K562 (cell line): ENCODE measurements around the gene MAP2K6. TPM values are rescaled to one million over a fixed set of nuclear protein-coding genes. Genes with fewer than 3 reads are reported as not detected.

Experiments
- ATAC-seq: fragments of 200-7000 bp; cut with Tn5 transposase; 3 replicates; pipeline ENCODE4 v1.9.1; 2020; ENCODE audit warnings: moderate library complexity
- BruUV-seq: library from RNA; stranded (reverse); fragments of 400-500 nt; replicated peaks from 2 replicates; lab custom pipeline; 2021; lab: Mats Ljungman, UMichigan
- CTCF ChIA-PET: fragments of 300-600 bp; formaldehyde crosslinking; extraction: SDS; loops from one replicate; lab custom pipeline; 2021; ENCODE audit warnings: low intra/inter-chr PET ratio; lab: Yijun Ruan, JAX
- POLR2A ChIA-PET: fragments of 300-600, 350-650 bp; sonication (Branson Sonifier 250); formaldehyde crosslinking; extraction: SDS; loops from one replicate; lab custom pipeline; 2021; ENCODE audit warnings: antibody characterized with exemption, inconsistent platforms; lab: Yijun Ruan, JAX
- DNase-seq, 4 experiments: peaks; one replicate each; pipeline versions ENCODE4 v3.0.0 to v3.0.0-alpha.2; 2011 to 2018; ENCODE audit warnings: low spot score in 3 of 4, mixed read lengths in 3 of 4; ENCODE audit errors: extremely low read depth in 1 of 4
- FAIRE-seq: peaks from 2 replicates; lab custom pipeline; 2011; peaks lifted over from hg19 to GRCh38; lab: Jason Lieb, UNC
- H2AFZ ChIP-seq: 2 replicates; pipeline ENCODE4 v1.6.0; 2011; ENCODE audit warnings: low read depth, low read length, control low read depth, inconsistent platforms
- H3K27ac ChIP-seq: fragments of 200-600 bp; 3 replicates; pipeline ENCODE4 v1.8.0; 2011; ENCODE audit warnings: low read depth, mild to moderate bottlenecking, control low read depth, inconsistent platforms, low read length, moderate library complexity, mixed read lengths; ENCODE audit errors: extremely low read depth
- H3K27me3 ChIP-seq, 2 experiments: fragments of 300-600 bp in 1 of 2; 2 replicates in 1 of 2; 3 replicates in 1 of 2; pipeline versions ENCODE4 v1.6.0 to v1.8.0; 2011; ENCODE audit warnings: inconsistent platforms in 2 of 2, low read length in 2 of 2, mild to moderate bottlenecking in 1 of 2, mixed read lengths in 1 of 2, moderate library complexity in 1 of 2; ENCODE audit not compliant: control insufficient read depth in 2 of 2, insufficient read depth in 2 of 2
- H3K36me3 ChIP-seq: fragments of 300-600 bp; 3 replicates; pipeline ENCODE4 v1.8.0; 2011; ENCODE audit warnings: mild to moderate bottlenecking, low read length, inconsistent platforms; ENCODE audit not compliant: control insufficient read depth, insufficient read depth
- H3K4me1 ChIP-seq, 2 experiments: fragments of 200-600 bp in 1 of 2; replicated peaks in 1 of 2; 2 replicates in 1 of 2; 3 replicates in 1 of 2; pipeline versions ENCODE4 v1.5.1 to v1.8.0; 2011; ENCODE audit warnings: inconsistent platforms in 2 of 2, low read length in 2 of 2, mild to moderate bottlenecking in 1 of 2, mixed read lengths in 1 of 2, moderate library complexity in 1 of 2; ENCODE audit not compliant: control insufficient read depth in 2 of 2, insufficient read depth in 2 of 2
- H3K4me2 ChIP-seq: 2 replicates; pipeline ENCODE4 v1.6.1; 2011; ENCODE audit warnings: low read length, control low read depth, inconsistent platforms, mixed read lengths; ENCODE audit not compliant: insufficient read depth
- H3K4me3 ChIP-seq: fragments of 200-600 bp; sonication (generic), shearing (Covaris generic); 2 replicates; pipeline ENCODE4 v1.5.1; 2016; ENCODE audit warnings: control low read depth, inconsistent platforms
- H3K79me2 ChIP-seq: fragments of 200-600 bp; 3 replicates; pipeline ENCODE4 v1.8.0; 2011; ENCODE audit warnings: low read length, inconsistent platforms; ENCODE audit not compliant: control insufficient read depth, insufficient read depth
- H3K9ac ChIP-seq, 2 experiments: 2 replicates each; pipeline versions ENCODE4 v1.6.0 to v1.6.1; 2011; ENCODE audit warnings: low read depth in 2 of 2, low read length in 2 of 2, control low read depth in 1 of 2, inconsistent platforms in 1 of 2, mild to moderate bottlenecking in 1 of 2, mixed read lengths in 1 of 2; ENCODE audit not compliant: insufficient read depth in 1 of 2
- H3K9me1 ChIP-seq: one replicate; pipeline ENCODE4 v1.6.0; 2011; ENCODE audit warnings: inconsistent platforms, mild to moderate bottlenecking, low read length, moderate library complexity; ENCODE audit not compliant: control insufficient read depth, insufficient read depth
- H3K9me3 ChIP-seq: replicated peaks from 2 replicates; pipeline ENCODE4 v1.5.1; 2011; ENCODE audit warnings: low read depth, low read length, inconsistent platforms; ENCODE audit not compliant: control insufficient read depth, insufficient read depth
- H4K20me1 ChIP-seq: replicated peaks from 2 replicates; pipeline ENCODE4 v1.6.1; 2011; ENCODE audit warnings: low read length, inconsistent platforms, mixed read lengths; ENCODE audit not compliant: control insufficient read depth, insufficient read depth
- ATF1 ChIP-seq, 2 experiments: fragments of 450-650 bp in 1 of 2; IDR thresholded peaks; 2 replicates each; pipeline ENCODE4 v1.6.1; 2016; ENCODE audit warnings: missing compliant biosample characterization in 1 of 2, missing genetic modification characterization in 1 of 2
- EP300 ChIP-seq: IDR thresholded peaks from 2 replicates; pipeline ENCODE4 v1.6.1; 2012; ENCODE audit warnings: low read length, improper control_type of control experiment
- ESRRB ChIP-seq: fragments of 250-450 bp; sonication (Bioruptor Pico); IDR thresholded peaks from 2 replicates; pipeline ENCODE4 v1.5.0; 2020; ENCODE audit warnings: mild to moderate bottlenecking, moderate library complexity, borderline replicate concordance
- IFI16 ChIP-seq: fragments of 250-450 bp; sonication (Bioruptor Pico); IDR thresholded peaks from 2 replicates; pipeline ENCODE4 v2.1.2; 2022; ENCODE audit warnings: mild to moderate bottlenecking, inconsistent platforms
- JUN ChIP-seq, 2 experiments: sonication (generic) in 1 of 2; formaldehyde crosslinking in 1 of 2; IDR thresholded peaks; 2 replicates each; pipeline versions ENCODE4 v1.6.1 to v1.8.0; 2012 to 2022; ENCODE audit warnings: borderline replicate concordance in 2 of 2, mild to moderate bottlenecking in 2 of 2, improper control_type of control experiment in 1 of 2, low read depth in 1 of 2, low read length in 1 of 2, missing genetic modification reagents in 1 of 2
- JUNB ChIP-seq: fragments of 450-650 bp; formaldehyde crosslinking; conservative IDR thresholded peaks from 2 replicates; pipeline ENCODE4 v1.4.0; 2020; ENCODE audit warnings: mild to moderate bottlenecking
- SMAD3 ChIP-seq: fragments of 450-650 bp; formaldehyde crosslinking; conservative IDR thresholded peaks from 2 replicates; pipeline ENCODE4 v1.4.0; 2020; ENCODE audit warnings: mild to moderate bottlenecking
- ZKSCAN8 ChIP-seq: fragments of 200-800 bp; sonication (Bioruptor generic); IDR thresholded peaks from 2 replicates; pipeline ENCODE4 v1.6.1; 2016; ENCODE audit warnings: missing genetic modification characterization, missing compliant biosample characterization
- ZNF175 ChIP-seq: fragments of 200-800 bp; sonication (Bioruptor generic); IDR thresholded peaks from 2 replicates; pipeline ENCODE4 v1.6.1; 2016; ENCODE audit warnings: low read depth, mild to moderate bottlenecking, missing genetic modification characterization, missing compliant biosample characterization
- WGBS: fragments of 100-300 bp; shearing (Covaris generic); methylation state at CpG from one replicate; pipeline ENCODE4 v1.1.6; 2016; ENCODE audit warnings: low coverage, mixed read lengths; ENCODE audit not compliant: insufficient coverage; ENCODE audit errors: missing lambda C conversion rate; 5-methylcytosine and 5-hydroxymethylcytosine counted together
- in situ Hi-C: fragments of 300-500 bp; cut with MboI; formaldehyde crosslinking; loops from 4 replicates; pipeline ENCODE4 v1.15.0; 2018; ENCODE audit warnings: inconsistent platforms, mixed read lengths
- intact Hi-C: fragments of 100-400 bp; cut with micrococcal nuclease; formaldehyde crosslinking; loops from 2 replicates; pipeline ENCODE4 v1.14.2; 2022
- polyA plus RNA-seq, 8 experiments: library from polyadenylated mRNA; depleted of rRNA in 4 of 8; stranded (reverse) in 5 of 8; unstranded in 3 of 8; fragments of >200 nt; fragmentation: Nextera tagmentation in 2 of 8; fragmentation: Illumina TruSeq in 1 of 8; extraction: Ambion mirVana in 2 of 8; extraction: Trizol in 1 of 8; gene quantifications; 2 replicates each; pipeline versions ENCODE4 v1.2.1 to v1.2.3, GENCODE V29; 2011 to 2014; ENCODE audit warnings: inconsistent platforms in 1 of 8, missing spikeins in 1 of 8
- total RNA-seq, 7 experiments: library from RNA; depleted of rRNA in 6 of 7; stranded (reverse); fragments of >200 nt in 6 of 7; fragmentation: Illumina TruSeq in 2 of 7; extraction: Trizol in 2 of 7; gene quantifications; 2 replicates each; pipeline versions ENCODE4 v1.2.1 to v1.2.3, GENCODE V29; 2011 to 2021; ENCODE audit warnings: low replicate concordance in 1 of 7
- TF ChIP-seq, protein P1 (sequence below): fragments of 450-650 bp; IDR thresholded peaks from one replicate; pipeline ENCODE4 v1.6.1; 2018; ENCODE audit warnings: mild to moderate bottlenecking, moderate library complexity; ENCODE audit not compliant: partially characterized antibody
- TF ChIP-seq, protein P2 (sequence below), 2 experiments: fragments of 250-450 bp in 1 of 2; fragments of 450-650 bp in 1 of 2; sonication (Bioruptor Pico) in 1 of 2; IDR thresholded peaks; 2 replicates each; pipeline versions ENCODE4 v1.6.1 to v1.8.0; 2016 to 2021; ENCODE audit warnings: mild to moderate bottlenecking in 2 of 2, moderate library complexity in 2 of 2, missing compliant biosample characterization in 1 of 2, missing genetic modification characterization in 1 of 2
- TF ChIP-seq, protein P3 (sequence below), 2 experiments: fragments of 450-650 bp in 1 of 2; sonication (generic) in 1 of 2; formaldehyde crosslinking; conservative IDR thresholded peaks; 2 replicates each; pipeline versions ENCODE4 v1.4.0 to v1.8.1; 2020 to 2022; ENCODE audit warnings: mild to moderate bottlenecking in 1 of 2, missing genetic modification reagents in 1 of 2
- TF ChIP-seq, protein P4 (sequence below): sonication (generic); formaldehyde crosslinking; IDR thresholded peaks from 2 replicates; pipeline ENCODE4 v1.4.0; 2020; ENCODE audit warnings: mild to moderate bottlenecking, missing genetic modification reagents

Gene MAP2K6
- total and polyA plus RNA-seq, 9 of the 15 experiments (the other 6 are each of a cell fraction or from before 2014, with no cell fraction given): 0.07 to 0.13 TPM; not detected in 7

DNA sequence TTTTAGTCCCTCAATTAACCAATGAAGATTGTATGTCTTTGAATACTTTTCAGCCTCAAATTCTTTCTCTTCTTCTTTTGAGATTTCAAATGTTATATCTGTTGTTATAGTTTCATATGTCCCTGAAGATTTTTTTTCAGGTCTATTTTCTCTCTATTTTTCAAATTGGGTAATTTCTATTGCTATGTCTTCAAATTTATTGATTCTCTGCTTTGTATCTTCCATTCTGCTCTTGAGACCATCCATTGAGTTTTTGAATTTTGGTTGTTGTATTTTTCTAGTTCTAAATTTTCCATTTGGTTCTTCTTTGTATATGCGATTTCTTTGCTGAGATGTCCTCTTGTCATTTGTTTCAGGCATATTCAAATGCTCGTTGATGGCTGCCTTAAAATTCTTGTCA, 26.7 kb downstream of the MAP2K6 start (continued):
- TF ChIP-seq JUN (IDR thresholded peaks at IDR 0.05; ENCODE audit: borderline replicate concordance, low read depth, low read length) (no peak), JUN (CRISPR knock-in tag; IDR thresholded peaks at IDR 0.05; ENCODE audit: borderline replicate concordance) (no peak), SMAD3 (CRISPR knock-in tag) (no peak)
- TF ChIP-seq, protein P1, sequence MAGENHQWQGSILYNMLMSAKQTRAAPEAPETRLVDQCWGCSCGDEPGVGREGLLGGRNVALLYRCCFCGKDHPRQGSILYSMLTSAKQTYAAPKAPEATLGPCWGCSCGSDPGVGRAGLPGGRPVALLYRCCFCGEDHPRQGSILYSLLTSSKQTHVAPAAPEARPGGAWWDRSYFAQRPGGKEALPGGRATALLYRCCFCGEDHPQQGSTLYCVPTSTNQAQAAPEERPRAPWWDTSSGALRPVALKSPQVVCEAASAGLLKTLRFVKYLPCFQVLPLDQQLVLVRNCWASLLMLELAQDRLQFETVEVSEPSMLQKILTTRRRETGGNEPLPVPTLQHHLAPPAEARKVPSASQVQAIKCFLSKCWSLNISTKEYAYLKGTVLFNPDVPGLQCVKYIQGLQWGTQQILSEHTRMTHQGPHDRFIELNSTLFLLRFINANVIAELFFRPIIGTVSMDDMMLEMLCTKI: no peak

DNA sequence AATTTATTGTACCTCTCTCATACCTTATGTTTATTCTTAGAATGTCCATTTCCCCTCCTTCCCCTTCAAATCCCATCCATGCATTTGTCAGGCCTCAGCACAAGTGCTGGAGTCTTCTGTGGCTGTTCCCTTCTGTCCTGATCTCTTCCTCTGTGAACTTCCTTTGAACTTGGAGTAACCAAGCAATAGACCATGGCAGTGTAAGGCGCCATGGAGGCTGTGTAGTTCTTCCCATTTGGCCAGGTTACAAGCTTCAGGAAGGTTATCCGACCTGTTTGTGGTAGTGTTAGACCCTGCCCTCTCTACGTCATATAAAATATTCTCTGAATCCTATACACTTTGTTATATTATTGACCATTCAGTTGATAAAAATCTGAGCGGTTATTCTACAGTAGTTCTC, 28.6 kb downstream of the MAP2K6 start:
- in situ Hi-C loops: no loop called here

More for the DNA sequence above, 28.6 kb downstream of the MAP2K6 start:
- POLR2A ChIA-PET: no interaction called here
- Histone ChIP-seq H3K79me2 (no peaks in the 10 kb centered on the region), H3K27ac (no peak overlapping the region), H3K4me2 (no peak overlapping the region), H3K9ac (no peak overlapping the region), H3K9me1 (no peaks in the 10 kb centered on the region), H3K9me3 (no peaks in the 10 kb centered on the region), H3K4me3 (no peak overlapping the region), H3K36me3 (no peaks in the 10 kb centered on the region), H4K20me1 (no peaks in the 10 kb centered on the region), H3K4me1 (no peaks in the 10 kb centered on the region), H3K27me3 (peaks cover 0 to 4% of the 10 kb centered on the region in 2 experiments; a peak in 2 of 5 replicates), H2AFZ (no peak overlapping the region)
- intact Hi-C loops: no loop called here
- FAIRE-seq (no peak), ATAC-seq (no peak), DNase-seq (no peak)
- 0% methylated on average over 4 of the region's 4 CpGs for WGBS
- CTCF ChIA-PET: no interaction called here
- TF ChIP-seq ESRRB (CRISPR knock-in tag): no peak
- TF ChIP-seq, protein P2, sequence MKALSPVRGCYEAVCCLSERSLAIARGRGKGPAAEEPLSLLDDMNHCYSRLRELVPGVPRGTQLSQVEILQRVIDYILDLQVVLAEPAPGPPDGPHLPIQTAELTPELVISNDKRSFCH (CRISPR knock-in tag; IDR thresholded peaks at IDR 0.05): no peak
- TF ChIP-seq, protein P2 (tag; IDR thresholded peaks at IDR 0.05): no peak
- no peak for TF ChIP-seq JUNB (CRISPR knock-in tag)
- no peak for TF ChIP-seq SMAD3 (CRISPR knock-in tag)
- no peak for TF ChIP-seq ZNF175 (CRISPR knock-in tag)
- no peak for TF ChIP-seq ATF1 (CRISPR knock-in tag; IDR thresholded peaks at IDR 0.05)
- TF ChIP-seq ATF1 (tag; IDR thresholded peaks at IDR 0.05): no peak
- no peak for TF ChIP-seq EP300
- TF ChIP-seq IFI16 (CRISPR knock-in tag): no peak
- no peak for TF ChIP-seq ZKSCAN8 (CRISPR knock-in tag)
- TF ChIP-seq, protein P3, sequence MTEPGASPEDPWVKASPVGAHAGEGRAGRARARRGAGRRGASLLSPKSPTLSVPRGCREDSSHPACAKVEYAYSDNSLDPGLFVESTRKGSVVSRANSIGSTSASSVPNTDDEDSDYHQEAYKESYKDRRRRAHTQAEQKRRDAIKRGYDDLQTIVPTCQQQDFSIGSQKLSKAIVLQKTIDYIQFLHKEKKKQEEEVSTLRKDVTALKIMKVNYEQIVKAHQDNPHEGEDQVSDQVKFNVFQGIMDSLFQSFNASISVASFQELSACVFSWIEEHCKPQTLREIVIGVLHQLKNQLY (CRISPR knock-in tag; conservative IDR thresholded peaks at IDR 0.05): no peak
- TF ChIP-seq, protein P4, sequence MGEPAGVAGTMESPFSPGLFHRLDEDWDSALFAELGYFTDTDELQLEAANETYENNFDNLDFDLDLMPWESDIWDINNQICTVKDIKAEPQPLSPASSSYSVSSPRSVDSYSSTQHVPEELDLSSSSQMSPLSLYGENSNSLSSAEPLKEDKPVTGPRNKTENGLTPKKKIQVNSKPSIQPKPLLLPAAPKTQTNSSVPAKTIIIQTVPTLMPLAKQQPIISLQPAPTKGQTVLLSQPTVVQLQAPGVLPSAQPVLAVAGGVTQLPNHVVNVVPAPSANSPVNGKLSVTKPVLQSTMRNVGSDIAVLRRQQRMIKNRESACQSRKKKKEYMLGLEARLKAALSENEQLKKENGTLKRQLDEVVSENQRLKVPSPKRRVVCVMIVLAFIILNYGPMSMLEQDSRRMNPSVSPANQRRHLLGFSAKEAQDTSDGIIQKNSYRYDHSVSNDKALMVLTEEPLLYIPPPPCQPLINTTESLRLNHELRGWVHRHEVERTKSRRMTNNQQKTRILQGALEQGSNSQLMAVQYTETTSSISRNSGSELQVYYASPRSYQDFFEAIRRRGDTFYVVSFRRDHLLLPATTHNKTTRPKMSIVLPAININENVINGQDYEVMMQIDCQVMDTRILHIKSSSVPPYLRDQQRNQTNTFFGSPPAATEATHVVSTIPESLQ (CRISPR knock-in tag): no peak
- no TSS peak for BruUV-seq
